HG03139 (cell line): ENCODE results near the gene CELF4.

ENCODE experiments used
- ATAC-seq: cut with Tn5 transposase; IDR thresholded peaks from one replicate; pipeline ENCODE4 v1.9.1; 2021; ENCODE audit not compliant: unreplicated experiment

Gene CELF4

DNA sequence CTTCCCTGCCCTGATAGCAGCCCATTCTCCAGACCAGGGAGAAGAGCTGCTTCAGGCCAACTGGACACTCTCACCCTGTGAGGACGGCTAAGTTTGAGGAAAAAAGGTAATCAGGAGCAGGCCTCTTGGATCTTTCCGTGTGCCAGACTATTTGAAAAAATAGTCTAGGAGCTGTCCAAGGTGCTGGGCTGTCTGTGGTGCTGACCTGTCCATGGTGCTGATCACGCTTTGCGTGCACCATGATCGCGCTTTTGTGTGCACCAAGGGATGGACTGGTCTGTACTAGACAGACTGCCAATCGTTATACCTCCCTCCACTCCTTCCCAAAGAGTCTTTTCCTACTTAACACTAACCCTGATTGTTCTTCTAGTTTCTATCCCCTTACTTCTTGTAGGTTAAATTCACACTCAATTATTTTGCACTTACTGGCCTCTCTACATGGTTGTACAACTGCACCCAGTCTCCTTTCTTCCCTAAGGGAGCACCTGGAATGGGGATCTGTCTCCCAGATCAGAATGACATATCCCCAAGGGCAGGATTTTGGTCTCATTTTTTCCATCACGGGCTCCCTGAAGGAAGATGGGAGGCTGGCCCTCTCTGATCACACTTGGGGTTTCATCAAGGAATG is 295.4 kb downstream of the CELF4 start:
- ATAC-seq = no peak

DNA sequence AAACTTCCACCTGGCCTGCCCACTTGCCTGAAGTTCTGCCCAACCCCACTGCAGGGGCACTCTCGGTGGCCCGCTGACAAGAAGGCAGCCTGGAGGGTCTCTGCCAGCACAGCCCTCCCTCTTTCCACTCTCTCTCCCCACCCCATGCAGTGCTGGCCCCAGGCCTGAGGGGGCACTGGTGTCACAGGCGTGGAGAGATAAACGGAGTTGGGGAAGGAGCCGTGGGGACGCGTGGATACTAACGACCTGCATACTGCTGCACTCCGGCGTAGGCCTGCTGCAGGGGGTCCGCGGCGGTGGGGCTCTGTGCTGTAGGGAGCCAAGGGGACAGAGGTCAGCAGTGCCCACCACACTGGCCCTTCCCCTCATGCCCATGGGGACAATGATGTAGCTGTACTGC is 299.3 kb downstream of the CELF4 start:
- no peak for ATAC-seq

DNA sequence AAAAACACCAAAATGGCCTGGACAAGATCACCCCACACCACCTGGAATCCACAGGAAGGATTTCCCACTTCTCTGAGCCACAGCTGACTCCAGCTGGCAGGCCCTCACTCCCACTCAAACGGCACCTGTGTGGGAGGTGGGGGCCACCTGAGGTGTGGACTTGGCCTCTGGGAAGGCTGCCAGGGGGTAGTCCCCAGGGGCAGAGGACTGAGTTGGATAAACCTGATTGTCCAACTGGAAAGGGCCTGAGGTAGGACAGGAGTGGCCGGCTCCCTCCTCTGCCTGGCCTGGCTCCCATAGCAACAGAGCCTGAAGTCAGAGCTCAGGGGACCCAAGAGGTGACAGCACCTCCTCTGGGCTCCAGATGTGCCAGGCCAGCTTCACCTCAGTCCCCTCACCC is 300.2 kb downstream of the CELF4 start:
- no peak for ATAC-seq

DNA sequence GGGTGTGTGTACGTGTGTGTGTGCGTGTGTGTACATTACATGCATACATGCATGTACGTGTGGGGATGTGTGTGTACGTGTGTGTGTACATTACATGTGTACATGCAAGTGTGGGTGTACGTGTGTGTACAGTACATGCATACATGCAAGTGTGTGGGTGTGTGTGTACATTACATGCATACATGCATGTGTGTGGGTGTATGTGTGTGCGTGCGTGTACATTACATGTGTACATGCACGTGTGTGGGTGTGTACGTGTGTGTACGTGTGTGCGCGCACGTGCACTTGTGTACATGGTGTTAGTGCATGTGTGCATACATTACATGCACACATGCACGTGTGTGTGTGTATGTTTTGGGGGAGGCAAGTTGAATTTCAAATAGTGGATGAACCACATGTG is 300.6 kb downstream of the CELF4 start:
- ATAC-seq = no peak

DNA sequence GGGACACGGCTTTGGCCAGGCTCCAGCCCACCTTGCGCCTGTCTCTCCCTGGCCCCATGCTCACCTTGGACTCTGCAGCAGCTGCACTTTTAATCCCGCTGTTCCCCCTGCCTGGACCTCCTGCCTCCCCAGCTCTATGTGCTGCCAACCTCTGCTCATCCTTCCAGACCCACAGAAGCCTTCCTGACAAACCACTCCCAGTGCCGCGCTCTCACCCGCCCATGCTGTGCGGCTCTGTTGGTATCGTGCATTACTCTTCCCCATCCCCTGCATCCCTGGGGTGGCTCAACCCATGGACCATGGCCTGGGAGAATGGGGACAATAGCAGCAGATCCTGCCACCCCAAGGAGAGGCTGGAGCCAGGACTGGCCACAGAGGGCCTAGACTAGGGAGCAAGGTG is 303.6 kb downstream of the CELF4 start:
- ATAC-seq = no peak

DNA sequence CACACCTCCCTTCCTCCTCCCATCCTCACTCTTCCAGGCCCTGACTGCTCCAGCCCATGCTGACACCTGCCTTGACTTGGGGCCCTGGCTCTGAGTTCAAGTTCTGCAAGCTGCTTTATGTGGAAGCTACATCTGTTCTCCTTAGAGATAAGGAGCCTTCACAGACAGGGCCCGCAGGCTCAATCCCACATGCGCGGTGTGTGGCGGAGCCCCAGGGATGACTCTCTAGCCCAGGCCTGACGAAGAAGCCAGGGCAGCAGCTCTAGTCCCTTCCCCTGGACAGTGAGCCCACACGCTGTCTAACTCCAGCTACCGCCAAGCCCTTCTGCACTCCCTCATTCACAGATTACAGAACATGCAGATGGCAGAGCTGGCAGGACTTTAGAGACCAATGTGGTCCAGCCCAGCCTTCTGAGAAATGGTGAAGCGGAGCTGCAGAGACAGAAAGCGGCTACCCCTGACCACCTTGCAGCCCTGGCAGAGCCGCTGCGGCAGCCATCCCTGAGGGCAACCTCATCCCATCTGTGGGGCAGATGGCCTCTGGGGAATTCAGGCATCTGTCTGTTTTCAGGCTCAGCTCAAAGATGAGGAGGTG is 304.3 kb downstream of the CELF4 start:
- ATAC-seq = no peak

DNA sequence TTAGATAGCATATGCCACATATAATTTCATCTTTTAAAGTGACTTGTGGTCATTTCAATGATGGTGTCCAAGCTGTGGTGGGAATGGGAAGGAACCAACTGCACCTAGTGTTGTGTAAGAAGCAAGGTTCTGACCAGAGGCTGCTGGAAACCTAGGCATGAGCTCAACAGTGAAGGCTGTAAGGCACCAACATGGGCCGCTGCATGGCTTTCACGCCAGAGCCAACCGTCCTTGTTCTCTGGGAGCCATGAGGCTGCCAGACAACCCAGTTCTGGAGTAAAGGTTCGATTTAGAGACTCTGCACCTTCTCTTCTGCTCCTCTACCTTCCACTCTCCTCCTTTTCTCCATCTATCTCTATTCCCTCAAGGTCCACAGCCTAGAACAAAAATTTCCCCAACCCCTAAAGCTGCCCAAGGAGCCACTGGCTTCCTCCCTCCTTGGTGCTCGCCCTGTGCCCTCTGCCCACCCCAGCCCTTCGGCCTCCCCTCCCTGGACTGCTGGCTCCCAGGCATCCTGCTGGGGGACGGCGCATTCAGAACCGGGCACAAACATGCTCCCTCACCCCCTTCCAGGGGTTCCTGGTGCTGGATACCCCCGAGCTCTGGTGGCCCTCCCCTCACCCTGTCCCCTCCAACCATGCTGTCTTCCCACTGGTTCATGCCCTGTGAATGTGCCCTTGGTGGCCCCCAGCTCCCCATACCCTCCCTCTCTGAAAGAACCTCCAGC is 305.1 kb downstream of the CELF4 start:
- no peak for ATAC-seq

DNA sequence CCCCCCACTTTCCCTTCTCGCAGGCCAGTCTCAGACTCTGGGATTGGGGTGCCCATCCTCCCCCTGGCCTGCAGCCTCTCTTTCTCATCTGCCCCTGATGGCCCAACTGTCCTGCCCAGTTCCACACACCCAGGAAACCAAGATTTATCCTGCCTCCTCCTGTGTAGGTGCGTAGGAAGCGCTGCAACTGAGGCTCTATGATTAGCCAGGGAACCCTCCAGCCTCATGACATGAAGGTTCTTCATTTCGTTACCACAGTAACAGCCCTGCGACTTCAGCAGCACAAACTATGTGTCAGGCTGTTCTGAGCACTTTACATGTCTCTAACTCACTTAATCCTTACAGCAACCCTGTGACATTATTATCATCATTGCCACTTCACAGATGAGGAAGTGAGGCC is 305.9 kb downstream of the CELF4 start:
- ATAC-seq = no peak

DNA sequence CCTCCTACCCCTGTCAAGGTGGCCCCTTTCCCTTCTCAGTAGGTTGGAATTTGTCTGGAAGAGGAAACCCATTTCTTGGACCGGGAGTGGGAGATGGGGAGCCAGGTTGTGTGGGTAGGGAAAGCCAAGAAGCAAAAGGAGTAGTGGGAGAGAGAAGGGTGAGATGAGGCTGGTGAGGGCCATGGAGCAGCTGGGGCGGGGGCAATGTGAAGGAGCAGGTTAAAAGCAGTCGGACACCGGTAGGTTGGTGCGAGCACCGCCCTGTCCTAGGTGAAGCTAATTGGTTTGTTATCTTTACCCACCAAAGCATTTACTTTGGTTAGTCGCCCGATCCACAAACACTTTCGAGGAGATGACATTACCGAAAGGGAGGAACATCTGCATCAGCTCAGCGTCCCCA is 306.8 kb downstream of the CELF4 start:
- ATAC-seq = no peak

DNA sequence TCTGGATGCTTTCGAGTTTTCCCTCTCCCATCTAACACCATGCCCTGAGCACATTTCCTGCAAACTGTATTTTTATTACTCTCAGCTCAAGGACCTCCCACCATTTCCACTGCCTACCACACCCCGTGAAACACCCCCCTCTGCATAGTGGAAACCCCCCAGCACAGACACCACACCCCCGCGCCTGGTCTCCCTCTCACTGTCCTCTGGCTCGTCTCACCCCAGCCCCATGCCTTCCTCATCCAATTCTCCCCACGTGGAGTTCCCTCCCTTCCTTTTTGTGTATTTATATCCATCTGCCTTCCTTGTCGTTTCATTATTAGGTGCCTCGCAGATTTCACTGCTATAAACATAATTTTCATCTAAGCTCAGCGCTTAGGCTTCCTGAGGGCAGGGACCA is 307.5 kb downstream of the CELF4 start:
- no peak for ATAC-seq

DNA sequence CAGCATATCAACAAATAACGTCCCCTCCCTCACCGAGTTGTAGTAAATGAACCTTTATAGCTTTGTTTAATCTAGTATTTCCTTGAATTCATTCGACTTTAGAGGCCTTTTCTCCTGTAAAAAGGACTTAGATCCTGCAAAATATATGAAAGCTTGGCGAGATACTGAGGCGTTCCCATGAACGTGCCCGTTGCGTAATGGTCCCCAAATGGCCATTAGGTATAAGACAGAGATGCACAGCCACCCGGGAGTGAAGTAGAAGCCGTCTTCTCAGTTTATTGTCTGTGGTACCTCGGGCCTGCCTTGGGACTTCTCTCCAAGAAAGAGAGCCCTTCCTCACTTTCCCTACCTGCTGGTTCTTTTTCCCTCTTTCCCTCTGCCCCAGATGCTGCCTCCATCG is 310.6 kb downstream of the CELF4 start:
- ATAC-seq = no peak

DNA sequence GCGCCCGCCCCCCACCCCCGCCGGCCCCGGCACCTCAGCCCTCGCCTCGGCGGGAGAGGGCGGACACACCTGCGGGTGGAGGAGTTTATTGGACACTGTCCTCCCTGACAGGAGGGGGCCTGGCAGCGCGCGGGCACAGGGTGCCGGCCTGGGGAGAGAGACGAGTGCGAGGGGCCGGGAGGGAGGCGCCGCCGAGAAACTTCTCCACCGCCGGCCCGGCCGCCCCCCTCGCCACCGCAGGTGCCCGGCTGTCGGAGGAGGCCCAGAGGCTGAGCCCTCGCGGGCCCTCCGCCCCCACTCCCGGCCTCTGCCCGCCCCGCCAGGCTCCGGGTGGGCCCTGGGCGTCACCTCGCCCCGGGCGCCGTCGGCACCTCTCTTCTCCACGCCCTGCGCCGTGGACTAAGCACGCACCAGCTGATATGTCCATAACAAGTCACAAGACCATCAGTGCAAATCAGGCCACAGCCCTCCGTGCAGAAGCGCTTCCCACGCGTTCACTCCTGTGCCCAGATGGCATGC is 311.3 kb downstream of the CELF4 start:
- no peak for ATAC-seq

DNA sequence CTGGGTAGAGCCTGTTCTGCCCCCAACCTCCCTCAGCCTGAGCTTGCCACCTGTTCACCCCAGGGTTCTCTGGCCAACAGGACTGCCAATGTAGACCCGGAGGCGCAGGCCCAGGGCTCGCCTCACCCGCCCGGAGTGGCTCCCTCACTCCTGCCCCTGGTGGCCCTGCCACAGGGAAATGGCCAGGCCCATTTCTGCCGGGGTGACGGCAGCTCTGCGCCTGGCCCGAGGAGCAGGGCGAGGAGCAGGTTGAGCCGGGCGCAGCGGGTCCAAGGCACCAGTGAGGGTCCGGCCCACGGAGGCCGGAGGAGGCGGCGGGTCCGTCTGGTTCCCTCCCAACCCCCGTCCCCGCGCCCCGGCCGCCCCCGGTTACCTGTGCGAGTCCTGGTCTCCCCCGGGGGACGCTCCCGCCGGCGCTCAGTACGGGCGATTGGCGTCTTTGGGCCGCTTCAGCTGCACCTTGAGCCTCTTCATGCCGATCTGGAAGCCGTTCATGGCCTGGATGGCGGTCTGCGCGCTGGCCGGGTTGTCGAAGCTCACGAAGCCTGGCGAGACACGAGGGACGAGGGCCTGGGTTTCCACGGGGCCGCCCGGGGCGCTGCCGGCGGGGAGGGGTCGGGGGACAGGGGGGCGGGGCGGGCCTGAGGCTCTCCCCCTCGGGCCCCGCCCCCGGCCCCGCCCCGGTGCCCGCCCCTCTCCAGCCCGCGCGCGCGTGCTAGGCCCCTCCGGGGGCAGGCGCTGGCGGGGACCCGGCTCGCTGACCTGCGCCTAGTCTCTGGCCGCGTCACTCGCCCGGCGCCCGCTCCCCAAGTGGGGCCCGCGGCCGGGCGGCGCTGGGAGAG is 312.0 kb downstream of the CELF4 start:
- no peak for ATAC-seq

DNA sequence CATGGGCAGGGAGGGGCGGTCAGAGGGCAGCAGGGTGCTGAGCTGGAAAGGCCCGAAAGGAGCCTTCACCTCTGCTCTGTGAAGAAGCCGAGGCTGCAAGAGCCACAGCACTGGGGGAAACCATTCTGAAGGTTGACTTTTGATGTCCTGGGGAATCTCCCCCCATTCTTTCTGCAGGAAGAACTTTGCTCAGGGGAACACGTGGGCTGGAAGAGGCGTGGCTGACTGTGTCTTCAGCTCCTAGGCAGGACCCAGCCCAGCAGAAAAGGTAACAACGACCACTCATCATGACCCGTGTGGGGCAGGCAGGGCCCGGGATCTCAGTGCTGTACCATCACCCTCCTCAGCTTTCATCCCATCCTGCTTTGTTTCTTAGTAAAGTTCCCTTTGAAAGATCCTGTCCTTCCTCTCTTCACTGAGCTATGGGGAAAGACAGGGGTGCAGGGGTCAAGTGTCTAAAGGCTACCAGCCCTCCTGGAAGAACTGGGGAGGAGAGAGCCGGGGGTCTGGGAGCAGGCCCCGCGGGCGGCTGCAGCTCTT is 312.7 kb downstream of the CELF4 start:
- ATAC-seq = no peak

DNA sequence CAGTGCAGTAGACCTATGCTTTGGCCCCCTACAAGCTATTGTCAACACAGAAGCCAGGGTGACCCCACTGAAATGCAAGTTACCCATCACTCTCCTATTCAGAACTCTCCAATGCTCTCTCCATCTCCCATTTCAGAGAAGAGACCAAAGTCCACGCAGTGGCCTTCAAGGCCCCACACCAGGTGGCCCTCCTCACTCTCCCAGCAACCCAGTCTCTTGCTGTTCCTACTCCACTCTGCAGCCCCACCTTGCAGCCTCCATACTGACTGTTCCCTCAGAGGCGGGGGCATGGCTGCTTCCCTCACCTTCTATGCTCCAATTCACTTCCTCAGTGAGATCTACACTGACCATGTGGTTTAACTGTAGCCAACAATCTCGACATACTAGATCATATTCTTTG is 313.3 kb downstream of the CELF4 start:
- ATAC-seq = no peak

DNA sequence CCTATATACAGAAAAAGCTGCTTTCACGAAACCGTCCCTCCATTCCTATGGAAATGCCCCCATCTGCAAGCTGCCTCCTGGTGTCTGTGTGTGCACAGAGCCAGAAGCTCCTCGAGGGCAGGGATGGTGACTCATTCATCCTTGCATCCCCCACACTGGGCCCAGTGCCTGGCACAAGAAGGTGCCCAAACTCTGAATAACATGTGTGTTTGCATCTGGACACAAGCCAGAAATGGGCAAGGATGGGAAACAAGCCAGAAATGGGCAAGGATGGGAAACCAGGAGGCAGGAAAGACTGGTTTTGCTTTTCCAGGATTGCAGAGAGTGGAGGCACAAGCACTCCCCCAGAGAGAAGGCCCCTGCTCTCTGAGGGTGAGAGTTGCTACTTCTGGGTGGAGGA is 313.9 kb downstream of the CELF4 start:
- ATAC-seq = no peak

DNA sequence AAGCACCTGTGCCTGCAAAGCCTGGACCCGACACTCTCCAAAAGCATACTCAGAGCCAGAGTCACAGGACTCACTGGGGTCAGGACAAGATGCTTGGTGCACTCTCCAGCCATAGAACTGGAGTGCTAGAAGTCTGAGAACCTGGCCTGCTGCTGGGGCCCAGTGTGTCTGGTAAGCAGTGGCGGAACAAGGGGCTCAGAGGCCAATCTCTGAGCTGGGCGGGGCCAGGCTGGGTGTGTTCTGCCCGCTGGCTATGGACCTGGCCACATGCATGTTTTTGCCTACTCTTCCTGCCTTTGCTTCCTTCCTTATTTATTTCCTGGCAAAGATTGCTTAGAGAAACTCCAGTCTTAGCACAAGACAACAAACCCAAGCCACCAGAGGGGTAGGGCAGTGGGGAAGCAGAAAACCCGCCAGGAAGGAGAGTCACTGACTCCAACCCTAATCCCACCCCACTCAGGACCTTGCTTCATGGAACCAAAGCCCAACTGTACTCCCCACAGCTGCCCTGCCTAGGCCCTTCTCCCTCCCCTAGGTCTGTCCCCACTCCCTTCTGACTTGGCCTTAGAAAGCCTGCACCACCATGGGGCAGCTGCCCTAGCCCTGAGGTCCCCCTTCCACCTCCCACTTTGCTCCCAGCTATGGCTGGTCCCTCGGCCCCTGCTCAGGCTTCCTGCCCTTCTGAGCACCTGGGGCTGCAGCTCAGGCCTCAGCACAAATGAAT is 315.5 kb downstream of the CELF4 start:
- no peak for ATAC-seq

DNA sequence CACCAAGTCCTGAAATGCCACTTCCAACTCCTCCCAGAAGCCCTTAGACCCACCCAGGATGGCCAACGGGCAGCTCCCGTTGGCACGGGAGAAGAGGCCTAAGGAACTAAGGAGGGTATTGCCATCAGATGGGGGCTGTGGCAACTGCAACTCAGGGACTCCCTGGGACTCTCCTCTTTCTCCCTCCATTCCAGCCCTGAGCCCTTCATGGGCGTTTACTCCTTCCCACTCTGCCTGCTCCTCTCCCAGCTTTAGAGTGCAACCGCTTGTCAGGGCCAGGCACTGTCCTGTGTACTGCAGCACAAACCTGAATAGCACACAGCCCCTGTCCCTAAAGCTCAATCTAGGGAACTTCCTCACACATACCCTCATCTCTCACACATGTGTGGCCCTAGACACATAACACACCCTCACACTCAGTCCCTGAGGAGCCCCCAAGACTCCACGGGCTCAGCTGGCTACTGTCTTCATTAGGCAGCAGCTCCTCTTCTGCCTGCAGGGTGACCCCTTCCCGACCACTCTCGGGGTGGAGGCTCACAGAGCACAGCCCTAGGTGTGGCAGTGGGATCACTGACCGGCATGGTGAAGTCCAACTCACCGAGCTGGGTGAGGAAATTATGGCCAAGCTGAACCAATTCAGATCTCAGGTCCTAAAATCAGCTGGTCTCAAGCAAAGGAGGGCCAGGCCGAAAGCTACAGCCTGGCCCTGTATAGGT is 316.3 kb downstream of the CELF4 start:
- ATAC-seq = no peak

DNA sequence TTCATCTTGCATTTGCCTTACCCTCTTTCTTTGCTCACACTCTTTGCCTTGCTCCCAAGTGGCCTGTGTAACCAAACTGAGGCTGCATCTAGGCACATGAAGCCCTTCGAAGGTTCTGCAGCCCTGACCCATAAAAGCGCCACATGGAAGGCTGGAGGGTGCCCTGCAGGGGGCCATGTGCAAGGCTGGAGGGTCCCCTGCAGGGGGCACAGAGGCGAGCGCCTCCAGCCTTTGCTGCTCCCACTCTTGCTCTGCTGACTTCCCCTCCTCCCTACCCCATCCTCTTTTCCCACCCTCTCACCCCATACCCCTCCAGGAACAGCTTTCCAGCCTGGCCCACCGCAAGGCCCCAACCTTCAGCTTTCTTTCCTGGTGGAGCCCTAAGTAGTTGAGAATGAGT is 317.3 kb downstream of the CELF4 start:
- ATAC-seq = no peak
